Neural progenitor cell (in vitro differentiated cells): ENCODE data around the gene GSTO2. TPM values are rescaled to one million over a fixed set of nuclear protein-coding genes. Genes with fewer than 3 reads are reported as not detected.

Source experiments
- DNase-seq: peaks from one replicate; pipeline ENCODE4 v3.0.0-alpha.2; 2016; ENCODE audit warnings: low spot score
- H2AFZ ChIP-seq: fragments of 200-600 bp; sonication (generic); replicated peaks from 2 replicates; pipeline ENCODE4 v1.6.1; 2016; ENCODE audit warnings: antibody characterized with exemption
- H3F3A ChIP-seq: fragments of 200-600 bp; sonication (generic); 2 replicates; pipeline ENCODE4 v1.6.1; 2016; ENCODE audit warnings: antibody characterized with exemption, low read depth
- H3K27ac ChIP-seq: fragments of 200-600 bp; sonication (generic); 2 replicates; pipeline ENCODE4 v1.5.1; 2016; ENCODE audit warnings: mild to moderate bottlenecking
- H3K27me3 ChIP-seq: fragments of 200-600 bp; sonication (generic); 2 replicates; pipeline ENCODE4 v1.6.1; 2016; ENCODE audit warnings: mild to moderate bottlenecking, moderate library complexity
- H3K36me3 ChIP-seq: fragments of 200-600 bp; sonication (generic); 2 replicates; pipeline ENCODE4 v1.5.1; 2016
- H3K4me1 ChIP-seq: fragments of 200-600 bp; sonication (generic); 2 replicates; pipeline ENCODE4 v1.6.1; 2016; ENCODE audit warnings: mixed run types
- H3K4me2 ChIP-seq: fragments of 200-600 bp; sonication (generic); 2 replicates; pipeline ENCODE4 v1.6.1; 2016
- H3K4me3 ChIP-seq: fragments of 200-600 bp; sonication (generic); 2 replicates; pipeline ENCODE4 v1.5.1; 2016
- H3K79me2 ChIP-seq: fragments of 200-600 bp; sonication (generic); 2 replicates; pipeline ENCODE4 v1.6.1; 2016; ENCODE audit warnings: low read depth
- H3K9ac ChIP-seq: fragments of 200-600 bp; sonication (generic); 2 replicates; pipeline ENCODE4 v1.6.1; 2016
- H3K9me3 ChIP-seq: fragments of 200-600 bp; sonication (generic); 2 replicates; pipeline ENCODE4 v1.5.1; 2016; ENCODE audit warnings: low read depth
- H4K20me1 ChIP-seq: fragments of 200-600 bp; sonication (generic); 2 replicates; pipeline ENCODE4 v1.6.1; 2016; ENCODE audit warnings: low read depth
- H3K27ac Mint-ChIP-seq: 3 replicates; pipeline ENCODE4 v1.8.0; 2021; ENCODE audit warnings: mixed read lengths
- H3K27me3 Mint-ChIP-seq: 2 replicates; pipeline ENCODE4 v1.8.0; 2022; ENCODE audit warnings: low read depth, mild to moderate bottlenecking, inconsistent platforms, moderate library complexity, mixed read lengths; ENCODE audit not compliant: insufficient read depth
- H3K36me3 Mint-ChIP-seq: 3 replicates; pipeline ENCODE4 v1.8.0; 2021; ENCODE audit warnings: mixed read lengths
- H3K4me1 Mint-ChIP-seq: 3 replicates; pipeline ENCODE4 v1.8.0; 2021; ENCODE audit warnings: mixed read lengths
- H3K4me3 Mint-ChIP-seq: 3 replicates; pipeline ENCODE4 v1.8.0; 2021; ENCODE audit warnings: mild to moderate bottlenecking, moderate library complexity, mixed read lengths
- H3K9me3 Mint-ChIP-seq: 3 replicates; pipeline ENCODE4 v1.8.0; 2020; ENCODE audit warnings: mixed read lengths
- CTCF ChIP-seq: fragments of 200-600 bp; sonication (generic); IDR thresholded peaks from 2 replicates; pipeline ENCODE4 v1.5.1; 2017; ENCODE audit warnings: antibody characterized with exemption, mild to moderate bottlenecking
- EZH2 ChIP-seq: fragments of 200-600 bp; sonication (generic); IDR thresholded peaks from 2 replicates; pipeline ENCODE4 v1.6.1; 2017; ENCODE audit warnings: antibody characterized with exemption, mild to moderate bottlenecking, moderate library complexity
- EZH2phosphoT487 ChIP-seq: fragments of 200-600 bp; sonication (generic); IDR thresholded peaks from 2 replicates; pipeline ENCODE4 v1.6.1; 2017; ENCODE audit warnings: antibody characterized with exemption
- total RNA-seq: library from RNA; depleted of rRNA; stranded (reverse); fragments of >200 nt; gene quantifications from 2 replicates; pipeline ENCODE4 v1.2.3, GENCODE V29; 2015; ENCODE audit warnings: low replicate concordance

The GSTO2 gene
- total RNA-seq, 1 donor from 2014 or later = 4.9 TPM

DNA sequence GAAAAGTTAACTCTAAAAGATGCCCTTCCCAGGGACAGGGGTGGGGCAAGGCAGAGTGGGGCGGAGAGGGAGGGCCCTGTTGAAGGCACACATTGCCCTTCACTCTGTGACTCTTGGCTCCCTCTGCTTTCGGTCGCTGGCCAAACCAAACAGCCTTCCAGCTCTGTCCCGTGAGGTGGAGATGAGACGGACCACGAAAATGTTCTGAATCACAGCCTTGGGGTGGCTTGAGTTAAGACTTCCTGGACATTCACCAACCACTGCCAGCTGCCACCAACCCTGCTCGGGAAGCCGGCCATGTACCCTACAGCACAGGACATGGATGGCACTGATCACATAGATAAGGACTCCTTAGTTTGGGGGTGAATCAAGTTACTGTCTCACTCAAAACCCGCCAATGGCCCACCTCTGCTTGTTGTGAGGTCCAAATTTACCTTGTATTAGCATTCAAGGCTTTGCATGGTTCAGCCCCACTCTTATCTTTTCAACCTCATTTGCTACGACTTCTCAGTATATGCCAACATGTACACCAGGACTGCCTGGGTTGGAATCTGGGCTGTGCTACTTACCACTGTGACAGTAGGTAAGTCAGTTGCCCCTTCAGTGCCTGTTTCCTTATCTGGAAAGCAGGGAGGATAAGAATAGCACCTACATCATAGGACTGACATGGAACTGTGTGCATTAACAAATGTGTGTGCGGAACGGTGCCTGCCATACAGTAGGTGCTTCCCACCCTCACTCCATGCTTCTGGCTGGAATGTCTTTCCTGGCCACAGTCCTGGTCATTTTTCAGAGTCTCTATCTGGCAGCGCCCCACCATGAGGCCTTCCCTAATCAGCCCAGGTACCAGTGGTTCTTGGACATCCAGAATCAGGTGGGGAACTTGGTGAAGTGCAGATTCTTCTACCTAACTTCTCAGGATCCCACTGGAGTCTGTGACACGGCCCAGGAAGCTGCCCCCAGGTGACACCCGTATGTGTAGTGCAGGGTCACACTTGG, 41.3 kb downstream of the GSTO2 start:
- Histone ChIP-seq H3K79me2 (no peaks in the 10 kb centered on the region), H3K27ac (no peak overlapping the region)
- H3K9me3 Mint-ChIP-seq = no peaks in the 10 kb centered on the region

GRCh38 chr10:104311184-104311720, 42.3 kb downstream of the GSTO2 start:
- no peaks in the 10 kb centered on the region for H3K9me3 Mint-ChIP-seq

More for the DNA sequence above, 41.3 kb downstream of the GSTO2 start:
- Histone ChIP-seq H3K4me1 (peaks cover 10% of the 10 kb centered on the region), H3F3A (no peaks in the 10 kb centered on the region), H2AFZ (no peak overlapping the region), H3K4me2 (no peak overlapping the region), H3K4me3 (no peak overlapping the region), H3K9me3 (no peaks in the 10 kb centered on the region), H3K36me3 (no peaks in the 10 kb centered on the region), H4K20me1 (no peaks in the 10 kb centered on the region), H3K27me3 (no peaks in the 10 kb centered on the region), H3K9ac (no peak overlapping the region)
- Mint-ChIP-seq H3K27me3 (peaks cover 2% of the 10 kb centered on the region), H3K4me3 (no peak overlapping the region), H3K27ac (no peak overlapping the region), H3K36me3 (peaks cover 32% of the 10 kb centered on the region), H3K4me1 (peaks cover 35% of the 10 kb centered on the region)
- TF ChIP-seq CTCF (no peak), EZH2phosphoT487 (no peak), EZH2 (no peak)
- DNase-seq = no peak

More at GRCh38 chr10:104311184-104311720, 42.3 kb downstream of the GSTO2 start:
- Mint-ChIP-seq H3K36me3 (peaks cover 32% of the 10 kb centered on the region), H3K4me3 (no peak overlapping the region), H3K4me1 (peaks cover 29% of the 10 kb centered on the region), H3K27ac (no peak overlapping the region), H3K27me3 (peaks cover 2% of the 10 kb centered on the region)
- TF ChIP-seq EZH2phosphoT487 = no peak
- no peak for TF ChIP-seq CTCF
- TF ChIP-seq EZH2 = no peak
- no peaks in the 10 kb centered on the region for H3K9me3 ChIP-seq
- H3K4me2 ChIP-seq = no peak overlapping the region
- H3K27ac ChIP-seq = no peak overlapping the region
- no peak for DNase-seq
- H3K79me2 ChIP-seq = peaks cover 3% of the 10 kb centered on the region
- H4K20me1 ChIP-seq = peaks cover under 1% of the 10 kb centered on the region
- H3K27me3 ChIP-seq = no peaks in the 10 kb centered on the region
- peaks cover 10% of the 10 kb centered on the region for H3K4me1 ChIP-seq
- no peak overlapping the region for H3K4me3 ChIP-seq
- H2AFZ ChIP-seq = no peak overlapping the region
- no peak overlapping the region for H3K9ac ChIP-seq
- H3F3A ChIP-seq = no peaks in the 10 kb centered on the region
- H3K36me3 ChIP-seq = no peaks in the 10 kb centered on the region
